H9 (cell line): ENCODE results near the gene ZNF214. TPM values are rescaled to one million over a fixed set of nuclear protein-coding genes. Genes with fewer than 3 reads are reported as not detected.

Experiments used
- DNase-seq: peaks from one replicate; pipeline ENCODE4 v3.0.0-alpha.2; 2017
- H2AFZ ChIP-seq: one replicate; pipeline ENCODE4 v1.6.1; 2013; ENCODE audit warnings: mild to moderate bottlenecking, low read length, control low read depth, moderate library complexity
- H2AK5ac ChIP-seq: 2 replicates; pipeline ENCODE4 v1.6.1; 2013; ENCODE audit warnings: low read length, control low read depth, mixed read lengths; ENCODE audit not compliant: insufficient read length
- H2BK120ac ChIP-seq: one replicate; pipeline ENCODE4 v1.6.1; 2013; ENCODE audit warnings: low read depth, mild to moderate bottlenecking, low read length, control low read depth, inconsistent platforms; ENCODE audit not compliant: poor library complexity, severe bottlenecking
- H2BK12ac ChIP-seq: 2 replicates; pipeline ENCODE4 v1.6.1; 2013; ENCODE audit warnings: low read length, control low read depth, mixed read lengths, low read depth; ENCODE audit not compliant: insufficient read length
- H2BK15ac ChIP-seq: 2 replicates; pipeline ENCODE4 v1.6.1; 2013; ENCODE audit warnings: low read depth, low read length, control low read depth
- H2BK20ac ChIP-seq: one replicate; pipeline ENCODE4 v1.6.1; 2013; ENCODE audit warnings: low read depth, mild to moderate bottlenecking, low read length, control low read depth, inconsistent platforms; ENCODE audit not compliant: poor library complexity, severe bottlenecking
- H2BK5ac ChIP-seq: 2 replicates; pipeline ENCODE4 v1.6.1; 2013; ENCODE audit warnings: low read length, control low read depth, mixed read lengths; ENCODE audit not compliant: insufficient read length
- H3K14ac ChIP-seq: 2 replicates; pipeline ENCODE4 v1.6.1; 2013; ENCODE audit warnings: low read length, control low read depth; ENCODE audit not compliant: insufficient read depth
- H3K18ac ChIP-seq: 2 replicates; pipeline ENCODE4 v1.6.1; 2013; ENCODE audit warnings: low read depth, mild to moderate bottlenecking, mixed read lengths, low read length, control low read depth; ENCODE audit not compliant: insufficient read length
- H3K23ac ChIP-seq: 2 replicates; pipeline ENCODE4 v1.6.1; 2013; ENCODE audit warnings: low read length, control low read depth, mixed read lengths, low read depth; ENCODE audit not compliant: insufficient read length
- H3K23me2 ChIP-seq: 2 replicates; pipeline ENCODE4 v1.6.1; 2013; ENCODE audit warnings: low read depth, mild to moderate bottlenecking, mixed read lengths, low read length, control low read depth; ENCODE audit not compliant: insufficient read length, poor library complexity, severe bottlenecking
- H3K27ac ChIP-seq: 2 replicates; pipeline ENCODE4 v1.5.1; 2013; ENCODE audit warnings: low read length, control low read depth, mixed read lengths, low read depth; ENCODE audit not compliant: insufficient read length
- H3K27me3 ChIP-seq: 2 replicates; pipeline ENCODE4 v1.6.1; 2013; ENCODE audit warnings: low read length, control low read depth, inconsistent platforms; ENCODE audit not compliant: insufficient read depth
- H3K4ac ChIP-seq: 2 replicates; pipeline ENCODE4 v1.6.1; 2013; ENCODE audit warnings: low read depth, mild to moderate bottlenecking, control low read depth, inconsistent platforms, low read length, moderate library complexity
- H3K4me1 ChIP-seq: 2 replicates; pipeline ENCODE4 v1.6.1; 2013; ENCODE audit warnings: low read length, control low read depth, inconsistent platforms; ENCODE audit not compliant: insufficient read depth
- H3K4me2 ChIP-seq: 2 replicates; pipeline ENCODE4 v1.6.1; 2013; ENCODE audit warnings: low read length, control low read depth, mixed read lengths; ENCODE audit not compliant: insufficient read length, insufficient read depth
- H3K56ac ChIP-seq: 2 replicates; pipeline ENCODE4 v1.6.1; 2013; ENCODE audit warnings: low read depth, mild to moderate bottlenecking, mixed read lengths, low read length, control low read depth; ENCODE audit not compliant: insufficient read length
- H3K79me1 ChIP-seq: 2 replicates; pipeline ENCODE4 v1.6.1; 2013; ENCODE audit warnings: low read depth, mild to moderate bottlenecking, moderate library complexity, low read length, control low read depth, inconsistent platforms; ENCODE audit not compliant: insufficient read depth, poor library complexity, severe bottlenecking
- H3K79me2 ChIP-seq: 2 replicates; pipeline ENCODE4 v1.6.1; 2013; ENCODE audit warnings: low read length, control low read depth, inconsistent platforms; ENCODE audit not compliant: insufficient read depth
- H3K9ac ChIP-seq: 2 replicates; pipeline ENCODE4 v1.6.1; 2013; ENCODE audit warnings: low read length, control low read depth, mixed read lengths; ENCODE audit not compliant: insufficient read length; ENCODE audit errors: extremely low read depth
- H3K9me3 ChIP-seq: one replicate; pipeline ENCODE4 v1.6.1; 2013; ENCODE audit warnings: low read depth, low read length, inconsistent platforms; ENCODE audit not compliant: control insufficient read depth
- H3T11ph ChIP-seq: one replicate; pipeline ENCODE4 v1.6.1; 2013; ENCODE audit warnings: mild to moderate bottlenecking, low read length, control low read depth, inconsistent platforms
- H4K20me1 ChIP-seq: one replicate; pipeline ENCODE4 v1.6.1; 2013; ENCODE audit not compliant: control insufficient read depth, insufficient read length, insufficient read depth
- H4K5ac ChIP-seq: 2 replicates; pipeline ENCODE4 v1.6.1; 2013; ENCODE audit warnings: low read depth, mild to moderate bottlenecking, mixed read lengths, low read length, control low read depth; ENCODE audit not compliant: insufficient read length
- H4K8ac ChIP-seq: replicated peaks from 2 replicates; pipeline ENCODE4 v1.6.1; 2013; ENCODE audit warnings: low read length, control low read depth, mixed read lengths, low read depth; ENCODE audit not compliant: insufficient read length
- H4K91ac ChIP-seq: 2 replicates; pipeline ENCODE4 v1.6.1; 2013; ENCODE audit warnings: low read depth, mild to moderate bottlenecking, moderate library complexity, mixed read lengths, low read length, control low read depth; ENCODE audit not compliant: insufficient read length
- H3K27ac Mint-ChIP-seq, 3 experiments: 2 replicates in 2 of 3; 3 replicates in 1 of 3; pipeline ENCODE4 v1.8.0; 2020 to 2021; ENCODE audit warnings: mixed read lengths in 3 of 3, mild to moderate bottlenecking in 1 of 3, moderate library complexity in 1 of 3
- H3K27me3 Mint-ChIP-seq: 2 replicates; pipeline ENCODE4 v1.8.0; 2021; ENCODE audit warnings: low read depth, mild to moderate bottlenecking, moderate library complexity, mixed read lengths
- H3K36me3 Mint-ChIP-seq, 3 experiments: 2 replicates in 2 of 3; 3 replicates in 1 of 3; pipeline ENCODE4 v1.8.0; 2020 to 2021; ENCODE audit warnings: low read depth in 3 of 3, mixed read lengths in 3 of 3; ENCODE audit not compliant: insufficient read depth in 1 of 3
- H3K4me1 Mint-ChIP-seq, 2 experiments: 2 replicates each; pipeline ENCODE4 v1.8.0; 2020; ENCODE audit warnings: mixed read lengths in 2 of 2
- H3K4me3 Mint-ChIP-seq, 2 experiments: 2 replicates in 1 of 2; 3 replicates in 1 of 2; pipeline ENCODE4 v1.8.0; 2020 to 2021; ENCODE audit warnings: mild to moderate bottlenecking in 2 of 2, mixed read lengths in 2 of 2, moderate library complexity in 1 of 2
- H3K9me3 Mint-ChIP-seq, 2 experiments: 2 replicates in 1 of 2; 3 replicates in 1 of 2; pipeline ENCODE4 v1.8.0; 2020; ENCODE audit warnings: mild to moderate bottlenecking in 2 of 2, mixed read lengths in 2 of 2, moderate library complexity in 1 of 2
- WGBS: extraction: QIAGEN DNeasy Blood & Tissue Kit; methylation state at CpG from one replicate; pipeline ENCODE4 v1.1.7; 2013; ENCODE audit warnings: missing lambda C conversion rate, low lambda C conversion rate, mixed read lengths; ENCODE audit not compliant: insufficient read length; ENCODE audit errors: extremely low coverage; 5-methylcytosine and 5-hydroxymethylcytosine counted together
- total RNA-seq: library from RNA; stranded (reverse); gene quantifications from 2 replicates; pipeline ENCODE4 v1.2.1, GENCODE V29; 2021
- TF ChIP-seq, protein P1 (sequence below): fragments of 200-600 bp; sonication (generic); conservative IDR thresholded peaks from 3 replicates; pipeline ENCODE4 v1.8.0; 2021; ENCODE audit warnings: antibody characterized with exemption, mild to moderate bottlenecking

ZNF214 gene
- total RNA-seq, 1 experiment from 2014 or later = 4.0 TPM

GRCh38 chr11:7046474-7047175 lies 26.5 kb upstream of the ZNF214 start:
- Histone ChIP-seq H2BK15ac (no peak overlapping the region), H4K5ac (no peak overlapping the region), H2BK20ac (no peak overlapping the region), H2BK120ac (no peak overlapping the region), H3K27ac (no peak overlapping the region), H2AK5ac (no peak overlapping the region), H3K79me2 (no peaks in the 10 kb centered on the region), H4K8ac (no peak overlapping the region), H3K18ac (no peak overlapping the region), H3K4me2 (no peak overlapping the region), H3K23me2 (no peaks in the 10 kb centered on the region), H4K91ac (no peak overlapping the region), H2BK5ac (no peak overlapping the region), H2AFZ (no peak overlapping the region), H3T11ph (no peak overlapping the region), H3K14ac (no peak overlapping the region), H3K56ac (no peak overlapping the region), H4K20me1 (no peaks in the 10 kb centered on the region), H3K9me3 (no peaks in the 10 kb centered on the region), H3K4me1 (no peaks in the 10 kb centered on the region), H3K23ac (no peak overlapping the region), H3K9ac (no peak overlapping the region), H3K27me3 (no peaks in the 10 kb centered on the region), H3K79me1 (no peaks in the 10 kb centered on the region), H2BK12ac (no peak overlapping the region), H3K4ac (no peak overlapping the region)
- no peaks in the 10 kb centered on the region for H3K36me3 Mint-ChIP-seq
- TF ChIP-seq, protein P1, sequence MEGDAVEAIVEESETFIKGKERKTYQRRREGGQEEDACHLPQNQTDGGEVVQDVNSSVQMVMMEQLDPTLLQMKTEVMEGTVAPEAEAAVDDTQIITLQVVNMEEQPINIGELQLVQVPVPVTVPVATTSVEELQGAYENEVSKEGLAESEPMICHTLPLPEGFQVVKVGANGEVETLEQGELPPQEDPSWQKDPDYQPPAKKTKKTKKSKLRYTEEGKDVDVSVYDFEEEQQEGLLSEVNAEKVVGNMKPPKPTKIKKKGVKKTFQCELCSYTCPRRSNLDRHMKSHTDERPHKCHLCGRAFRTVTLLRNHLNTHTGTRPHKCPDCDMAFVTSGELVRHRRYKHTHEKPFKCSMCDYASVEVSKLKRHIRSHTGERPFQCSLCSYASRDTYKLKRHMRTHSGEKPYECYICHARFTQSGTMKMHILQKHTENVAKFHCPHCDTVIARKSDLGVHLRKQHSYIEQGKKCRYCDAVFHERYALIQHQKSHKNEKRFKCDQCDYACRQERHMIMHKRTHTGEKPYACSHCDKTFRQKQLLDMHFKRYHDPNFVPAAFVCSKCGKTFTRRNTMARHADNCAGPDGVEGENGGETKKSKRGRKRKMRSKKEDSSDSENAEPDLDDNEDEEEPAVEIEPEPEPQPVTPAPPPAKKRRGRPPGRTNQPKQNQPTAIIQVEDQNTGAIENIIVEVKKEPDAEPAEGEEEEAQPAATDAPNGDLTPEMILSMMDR = no peak
- H3K4me3 Mint-ChIP-seq = no peak overlapping the region
- H3K4me1 Mint-ChIP-seq = peaks cover 4 to 5% of the 10 kb centered on the region in 2 experiments; a peak in 3 of 4 replicates
- WGBS = no CpG with 5 or more reads among the region's 3 CpGs
- DNase-seq = no peak
- no peaks in the 10 kb centered on the region for H3K9me3 Mint-ChIP-seq
- H3K27ac Mint-ChIP-seq = no peak overlapping the region
- no peaks in the 10 kb centered on the region for H3K27me3 Mint-ChIP-seq
